ENCODE data around the gene ELL2. TPM values are rescaled to one million over a fixed set of nuclear protein-coding genes. Genes with fewer than 3 reads are reported as not detected.

ELL2 gene
- 14.2 and 17.0 TPM in 2 replicates for total RNA-seq

GRCh38 chr5:95961617-95962474, at the start of gene ELL2:
Gene ELL2, minus strand, starts transcription at chr5:95961851. Its CDS starts 130 bp downstream, at chr5:95961721.

Other genes starting within 250 kb of the ELL2 start
- gene RHOBTB3, start 230.5 kb downstream of the ELL2 start, total RNA-seq = 22.8 and 39.9 TPM in 2 replicates
- gene GLRX, start 139.1 kb downstream of the ELL2 start, total RNA-seq = 25.0 and 26.0 TPM in 2 replicates